Astrocyte of the spinal cord (primary cell): ENCODE measurements around the gene EBF4.

Experiments
- DNase-seq: peaks from one replicate; pipeline ENCODE4 v3.0.0; 2011; ENCODE audit warnings: low read depth, low spot score
- H3K4me3 ChIP-seq: 2 replicates; pipeline ENCODE4 v1.5.1; 2011; ENCODE audit warnings: low read depth, mild to moderate bottlenecking, low read length, moderate library complexity
- in situ Hi-C: cut with HindIII; loops from 2 replicates; pipeline ENCODE4 v1.10.0; 2017; ENCODE audit warnings: low sequenced_read_pairs
- TF ChIP-seq, protein P1 (sequence below): IDR thresholded peaks from 2 replicates; pipeline ENCODE4 v1.5.1; 2012; ENCODE audit warnings: low read depth, mild to moderate bottlenecking, low read length, inconsistent platforms

EBF4 gene

GRCh38 chr20:2729791-2730190, 37.2 kb downstream of the EBF4 start:
- in situ Hi-C loops, result no loop called here
- no peak overlapping the region for H3K4me3 ChIP-seq
- no peak for DNase-seq
- TF ChIP-seq, protein P1, sequence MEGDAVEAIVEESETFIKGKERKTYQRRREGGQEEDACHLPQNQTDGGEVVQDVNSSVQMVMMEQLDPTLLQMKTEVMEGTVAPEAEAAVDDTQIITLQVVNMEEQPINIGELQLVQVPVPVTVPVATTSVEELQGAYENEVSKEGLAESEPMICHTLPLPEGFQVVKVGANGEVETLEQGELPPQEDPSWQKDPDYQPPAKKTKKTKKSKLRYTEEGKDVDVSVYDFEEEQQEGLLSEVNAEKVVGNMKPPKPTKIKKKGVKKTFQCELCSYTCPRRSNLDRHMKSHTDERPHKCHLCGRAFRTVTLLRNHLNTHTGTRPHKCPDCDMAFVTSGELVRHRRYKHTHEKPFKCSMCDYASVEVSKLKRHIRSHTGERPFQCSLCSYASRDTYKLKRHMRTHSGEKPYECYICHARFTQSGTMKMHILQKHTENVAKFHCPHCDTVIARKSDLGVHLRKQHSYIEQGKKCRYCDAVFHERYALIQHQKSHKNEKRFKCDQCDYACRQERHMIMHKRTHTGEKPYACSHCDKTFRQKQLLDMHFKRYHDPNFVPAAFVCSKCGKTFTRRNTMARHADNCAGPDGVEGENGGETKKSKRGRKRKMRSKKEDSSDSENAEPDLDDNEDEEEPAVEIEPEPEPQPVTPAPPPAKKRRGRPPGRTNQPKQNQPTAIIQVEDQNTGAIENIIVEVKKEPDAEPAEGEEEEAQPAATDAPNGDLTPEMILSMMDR, result no peak

DNA sequence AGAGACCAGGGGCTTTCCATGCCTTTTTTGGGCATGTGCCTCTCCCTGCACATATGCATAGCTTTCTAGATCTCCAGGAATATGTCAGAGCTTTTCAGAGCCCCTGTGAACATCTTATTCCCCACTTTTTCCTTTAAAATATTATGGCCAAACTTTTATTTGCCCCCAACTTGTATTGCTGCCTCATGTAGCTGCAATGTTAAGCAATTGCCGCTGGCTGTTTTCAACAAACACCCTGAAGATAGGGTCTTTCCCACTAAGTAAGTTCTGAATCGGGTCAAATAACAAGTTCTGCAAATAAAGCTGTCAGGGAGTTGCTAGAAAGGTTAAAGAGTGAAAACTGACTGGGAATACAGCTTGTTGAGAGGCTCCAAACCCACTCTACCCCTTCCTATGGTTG, 42.3 kb downstream of the EBF4 start:
- in situ Hi-C loops, result no loop called here
- H3K4me3 ChIP-seq, result no peak overlapping the region
- DNase-seq, result no peak
- TF ChIP-seq, protein P1, result no peak

- TF ChIP-seq, protein P1, result no peak
- in situ Hi-C loops, result no loop called here
- no peak for DNase-seq
- no peak overlapping the region for H3K4me3 ChIP-seq
Observed at GRCh38 chr20:2736441-2736840, 43.9 kb downstream of the EBF4 start.

DNA sequence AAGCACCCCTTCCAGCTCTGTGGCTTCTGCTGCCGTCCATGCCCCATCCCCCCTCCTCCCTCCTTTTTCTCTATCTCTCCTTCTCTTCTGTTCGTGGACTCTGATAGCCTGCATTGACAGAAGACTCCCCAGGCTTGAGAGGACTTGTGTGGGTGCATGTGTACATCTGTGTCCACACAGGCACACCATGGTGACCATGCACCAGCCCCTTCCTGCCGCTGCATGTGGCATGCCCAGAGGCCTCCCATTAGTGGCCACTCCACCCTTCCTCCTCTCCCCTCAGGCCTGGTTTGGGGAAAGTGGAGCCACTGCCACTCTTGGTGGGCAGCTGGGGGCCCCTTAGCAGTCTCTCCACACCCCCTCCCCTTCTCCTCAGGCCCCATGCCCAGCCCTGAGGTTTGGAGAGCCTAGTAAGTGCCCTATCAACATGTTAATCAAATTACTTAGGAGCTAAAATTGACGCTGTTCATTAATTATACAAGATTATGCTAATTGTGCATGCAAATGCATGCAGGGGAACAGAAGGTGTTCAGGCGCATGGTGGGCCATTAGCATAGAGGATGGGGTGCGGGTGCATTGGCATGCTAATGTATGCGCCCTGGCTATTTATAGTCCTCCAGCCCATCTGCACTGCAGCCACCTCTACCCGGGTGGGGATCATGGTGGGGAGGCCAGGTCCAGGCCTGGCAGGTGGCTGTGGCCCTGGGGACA, 45.9 kb downstream of the EBF4 start:
- no peak overlapping the region for H3K4me3 ChIP-seq
- TF ChIP-seq, protein P1, result no peak
- DNase-seq, result no peak
- in situ Hi-C loops, result no loop called here

DNA sequence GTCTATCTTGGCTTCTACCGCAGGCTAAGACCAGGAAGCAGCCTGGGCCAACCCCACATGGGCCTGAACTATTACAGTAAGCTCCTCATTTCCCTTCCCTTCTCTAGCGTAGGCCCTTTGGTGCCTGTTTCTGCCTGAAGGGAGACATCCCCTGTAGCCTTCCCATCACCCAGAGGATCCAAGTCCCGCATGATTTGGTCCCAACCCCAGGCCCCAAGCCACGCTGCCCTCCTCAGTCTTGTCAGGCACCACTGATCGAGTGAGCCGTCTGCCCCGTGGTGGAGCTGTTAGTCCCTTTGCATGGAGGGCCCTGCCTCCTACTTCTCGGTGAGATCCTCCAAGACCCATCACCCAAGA, 46.4 kb downstream of the EBF4 start:
- DNase-seq, result no peak
- TF ChIP-seq, protein P1, result no peak
- H3K4me3 ChIP-seq, result no peak overlapping the region
- in situ Hi-C loops, result no loop called here

DNA sequence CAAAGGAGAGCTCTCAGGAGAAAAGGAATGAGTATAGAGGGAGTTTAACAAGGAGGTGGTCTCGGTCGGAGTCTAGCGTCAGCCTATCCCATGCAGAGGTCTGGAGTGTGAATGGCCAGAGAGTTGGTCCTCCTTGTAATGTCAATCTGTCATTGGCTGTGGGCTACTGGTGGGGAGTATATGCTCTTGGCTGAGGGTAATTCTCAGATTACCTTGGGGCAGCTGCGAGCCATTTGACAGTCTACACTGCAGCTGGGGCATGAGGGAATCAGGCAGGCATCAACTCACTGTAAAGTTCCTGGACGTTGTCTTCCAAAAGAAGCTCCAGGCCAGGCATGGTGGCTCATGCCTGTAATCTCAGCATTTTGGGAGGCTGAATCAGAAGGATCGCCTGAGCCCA, 48.1 kb downstream of the EBF4 start:
- in situ Hi-C loops, result no loop called here
- no peak overlapping the region for H3K4me3 ChIP-seq
- DNase-seq, result no peak
- TF ChIP-seq, protein P1, result no peak
